ENCODE measurements around the gene LRRC27. TPM values are rescaled to one million over a fixed set of nuclear protein-coding genes. Genes with fewer than 3 reads are reported as not detected.

Gene LRRC27
- total and polyA plus RNA-seq, 2 of the 4 experiments (the other 2 are of a cell fraction) = 3.8 to 5.3 TPM

DNA sequence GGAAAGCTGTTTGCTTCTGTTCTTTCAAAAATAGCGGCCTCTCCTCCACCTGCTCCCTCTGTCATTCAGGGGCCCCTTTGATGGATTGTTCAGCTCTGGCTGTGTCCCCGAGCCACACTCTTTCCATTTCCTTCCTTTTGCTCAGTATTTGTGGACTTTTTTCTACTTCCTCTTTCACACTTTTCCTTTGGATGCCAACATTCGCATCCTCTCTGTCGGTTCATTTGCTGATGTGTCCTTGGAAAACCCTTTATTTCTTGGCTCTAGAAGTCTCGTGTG lies 53.3 kb downstream of the LRRC27 start:
- dilution Hi-C loops (cut with HindIII; ENCODE audit: low sequenced_read_pairs, unreplicated experiment) = no loop called here
- 0 out of 2 replicates have a peak, but pooled peaks cover 2% of the 10 kb centered on the region for H3K4me1 ChIP-seq (ENCODE audit: control insufficient read depth, insufficient read depth, low read length)
- H3K9ac ChIP-seq (ENCODE audit: low read depth, low read length) = no peak overlapping the region
- no TSS peak for BruUV-seq (replicated peaks)
- no peak overlapping the region for H3K56ac ChIP-seq (ENCODE audit: extremely low read depth, insufficient read depth, low read length)
- H3K9me3 ChIP-seq (ENCODE audit: control insufficient read depth, insufficient read depth, low read length) = peaks cover 2% of the 10 kb centered on the region
- CTCF ChIA-PET = no interaction called here
- no peak overlapping the region for H4K91ac ChIP-seq (ENCODE audit: insufficient read depth, low read depth, low read length)
- no peak overlapping the region for H3K18ac ChIP-seq (ENCODE audit: low read depth, low read length)
- H2BK20ac ChIP-seq (ENCODE audit: low read depth, low read length) = no peak overlapping the region
- H3K9me1 ChIP-seq (ENCODE audit: insufficient read depth, low read length) = no peaks in the 10 kb centered on the region
- no peak overlapping the region for H3K4me2 ChIP-seq (ENCODE audit: low read depth, low read length)
- H3K27me3 ChIP-seq (ENCODE audit: control insufficient read depth, insufficient read depth, low read length) = peaks cover 5% of the 10 kb centered on the region; the same call in 1 of the 2 replicates
- H3K4ac ChIP-seq (ENCODE audit: low read depth, low read length) = no peak overlapping the region
- H4K20me1 ChIP-seq (ENCODE audit: insufficient read depth, low read length) = no peaks in the 10 kb centered on the region
- intact Hi-C loops (cut with micrococcal nuclease) = no loop called here
- no peak overlapping the region for H2BK120ac ChIP-seq (ENCODE audit: low read depth, low read length)
- TF ChIP-seq CEBPB (IDR thresholded peaks at IDR 0.05; ENCODE audit: low read depth, low read length) (no peak), SMC3 (IDR thresholded peaks at IDR 0.05; ENCODE audit: low read depth, low read length) (no peak), CHD1 (IDR thresholded peaks at IDR 0.05; ENCODE audit: low read depth, low read length) (no peak), CTCF (conservative IDR thresholded peaks at IDR 0.05; ENCODE audit: low read depth, low read length) (no peak), USF2 (IDR thresholded peaks at IDR 0.05; ENCODE audit: low read depth, low read length) (no peak), POLR2A (IDR thresholded peaks at IDR 0.05; ENCODE audit: low read depth, low read length) (no peak), MAZ (IDR thresholded peaks at IDR 0.05; ENCODE audit: borderline replicate concordance, low read depth, low read length) (no peak), RCOR1 (IDR thresholded peaks at IDR 0.05; ENCODE audit: insufficient replicate concordance, low read length) (no peak)
- H3K14ac ChIP-seq (replicated peaks; ENCODE audit: low read depth, low read length) = no peak overlapping the region
- no peak overlapping the region for H4K8ac ChIP-seq (ENCODE audit: low read depth in 2 of 2, low read length in 2 of 2)
- H3K4me3 ChIP-seq (ENCODE audit: insufficient read depth, low read depth, low read length) = no peak overlapping the region
- H2AK5ac ChIP-seq (ENCODE audit: low read depth, low read length) = no peak overlapping the region
- no peak overlapping the region for H2AK9ac ChIP-seq (replicated peaks; ENCODE audit: low read depth, low read length, poor library complexity)
- ATAC-seq (ENCODE audit: low read depth) = no peak
- H3K23ac ChIP-seq (ENCODE audit: low read depth, low read length) = no peak overlapping the region
- H3K27ac ChIP-seq (ENCODE audit: insufficient read depth, low read length) = no peak overlapping the region
- no peak overlapping the region for H4K5ac ChIP-seq (ENCODE audit: low read depth, low read length)
- no CpG with 5 or more reads among the region's 5 CpGs for WGBS, 2 experiments (ENCODE audit: extremely low coverage in 2 of 2, insufficient read length in 1 of 2)
- H3K36me3 ChIP-seq (ENCODE audit: control insufficient read depth, insufficient read depth, low read length) = no peaks in the 10 kb centered on the region
- H2BK15ac ChIP-seq (ENCODE audit: low read depth, low read length) = no peak overlapping the region
- H2BK5ac ChIP-seq (ENCODE audit: low read depth, low read length, poor library complexity, severe bottlenecking) = no peak overlapping the region
- DNase-seq = no peak
- no peak overlapping the region for H2AFZ ChIP-seq (replicated peaks; ENCODE audit: low read length, poor library complexity)
- in situ Hi-C loops (cut with MboI; ENCODE audit: low sequenced_read_pairs) = no loop called here
- POLR2A ChIA-PET (ENCODE audit: unreplicated experiment) = no interaction called here
- H3K79me1 ChIP-seq (ENCODE audit: low read depth in 1 of 2, low read length in 2 of 2) = no peaks in the 10 kb centered on the region
